Gastroesophageal sphincter (tissue), 4 donors: Measurements from ENCODE around the gene TTC33. TPM values are rescaled to one million over a fixed set of nuclear protein-coding genes. Genes with fewer than 3 reads are reported as not detected.
"Not testable (repeated sequence)": the region's sequence is repeated elsewhere in the genome, so short reads cannot be mapped to it uniquely, and the experiment has no call there.

Experiments
- ATAC-seq: fragments of 150-250 bp; one replicate; pipeline ENCODE4 v1.9.1; 2016; ENCODE audit warnings: mild to moderate bottlenecking, moderate library complexity
- H3K27ac ChIP-seq, 4 donors: fragments of 200-600 bp; sonication (generic) in 3 of 4; 1 replicate in 3 of 4; 2 replicates in 1 of 4; pipeline ENCODE4 v1.5.1; 2016 to 2019
- H3K27me3 ChIP-seq: fragments of 200-600 bp; sonication (generic); one replicate; pipeline ENCODE4 v1.5.1; 2019
- H3K36me3 ChIP-seq, 2 donors: fragments of 200-600 bp; sonication (generic); one replicate each; pipeline ENCODE4 v1.5.1; 2019; ENCODE audit warnings: control low read depth in 1 of 2
- H3K4me1 ChIP-seq, 3 donors: fragments of 200-600 bp; sonication (generic); 1 replicate in 2 of 3; 2 replicates in 1 of 3; pipeline ENCODE4 v1.5.1; 2016 to 2019; ENCODE audit warnings: control low read depth in 2 of 3
- H3K4me3 ChIP-seq, 2 donors: fragments of 200-600 bp; sonication (generic); one replicate each; pipeline ENCODE4 v1.5.1; 2019; ENCODE audit warnings: mild to moderate bottlenecking in 1 of 2, moderate library complexity in 1 of 2
- H3K9me3 ChIP-seq, 3 donors: fragments of 200-600 bp; sonication (generic); one replicate each; pipeline ENCODE4 v1.5.1; 2017 to 2019; ENCODE audit warnings: control low read depth in 2 of 3
- CTCF ChIP-seq, 4 experiments: fragments of 200-600 bp in 2 of 4; fragments of 450-650 bp in 2 of 4; sonication (generic) in 1 of 4; IDR thresholded peaks; one replicate each; pipeline ENCODE4 v1.5.1; 2017 to 2019; ENCODE audit warnings: antibody characterized with exemption in 4 of 4, mild to moderate bottlenecking in 2 of 4, moderate library complexity in 2 of 4
- EP300 ChIP-seq: sonication (generic); formaldehyde crosslinking; IDR thresholded peaks from one replicate; pipeline ENCODE4 v1.6.1; 2017; ENCODE audit warnings: antibody characterized with exemption, mild to moderate bottlenecking
- POLR2A ChIP-seq, 2 donors: fragments of 450-650 bp; IDR thresholded peaks; one replicate each; pipeline ENCODE4 v1.6.1; 2017; ENCODE audit warnings: antibody characterized with exemption in 2 of 2, mild to moderate bottlenecking in 2 of 2, moderate library complexity in 1 of 2
- POLR2AphosphoS5 ChIP-seq: sonication (generic); formaldehyde crosslinking; IDR thresholded peaks from one replicate; pipeline ENCODE4 v1.6.1; 2017; ENCODE audit warnings: antibody characterized with exemption
- WGBS, 2 donors: methylation state at CpG; one replicate each; pipeline ENCODE4 v1.1.5; 2018; ENCODE audit warnings: low coverage in 1 of 2; 5-methylcytosine and 5-hydroxymethylcytosine counted together
- total RNA-seq, 4 donors: library from RNA; depleted of rRNA; stranded (reverse); fragments of >200 nt; gene quantifications; one replicate each; pipeline ENCODE4 v1.1.0, GENCODE V29; 2016

TTC33 gene
- total RNA-seq, 4 donors from 2014 or later = 23.2 to 27.7 (median 25.8) TPM

DNA sequence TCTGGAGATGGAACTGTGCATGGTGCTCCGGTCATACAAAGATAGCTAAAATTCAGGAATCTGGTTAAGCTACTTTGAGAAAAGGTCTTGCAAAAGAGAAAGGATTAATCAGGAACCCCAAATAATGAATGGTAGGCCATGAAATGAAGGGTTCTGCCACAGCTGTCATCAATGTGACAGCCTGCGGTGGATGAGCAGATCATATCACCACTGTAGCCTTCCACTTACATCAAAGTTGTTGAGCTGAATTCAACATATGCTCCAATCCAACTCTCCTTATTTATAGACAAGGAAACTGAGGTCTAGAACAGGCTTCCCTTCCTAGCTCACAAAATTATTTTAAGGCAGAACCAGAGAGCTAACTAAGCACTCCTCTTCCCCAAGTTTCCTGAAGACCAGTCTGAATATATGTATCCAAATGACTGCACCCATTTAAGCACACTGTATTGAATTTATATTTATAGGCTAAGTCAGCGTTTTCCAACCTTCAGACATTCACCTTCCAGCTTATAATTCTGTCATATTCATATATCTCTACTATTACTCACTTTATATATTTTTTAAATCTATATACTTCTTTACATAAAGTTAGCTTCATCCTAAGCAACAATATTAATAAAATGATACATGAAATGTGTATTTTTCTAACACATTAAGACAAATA is 90.0 kb downstream of the TTC33 start:
- 71 to 81% methylated on average over 3 of the region's 3 CpGs for WGBS, 2 donors
- Histone ChIP-seq H3K4me1 (peaks cover 0 to 6% (median 0%) of the 10 kb centered on the region in 3 donors), H3K36me3 (no peaks in the 10 kb centered on the region), H3K4me3 (no peak overlapping the region), H3K9me3 (no peaks in the 10 kb centered on the region), H3K27ac (no peak overlapping the region), H3K27me3 (no peaks in the 10 kb centered on the region)
- TF ChIP-seq POLR2AphosphoS5 (no peak), EP300 (no peak), CTCF (IDR thresholded peaks at IDR 0.05) (no peak), POLR2A (IDR thresholded peaks at IDR 0.05) (no peak)
- no peak for ATAC-seq

DNA sequence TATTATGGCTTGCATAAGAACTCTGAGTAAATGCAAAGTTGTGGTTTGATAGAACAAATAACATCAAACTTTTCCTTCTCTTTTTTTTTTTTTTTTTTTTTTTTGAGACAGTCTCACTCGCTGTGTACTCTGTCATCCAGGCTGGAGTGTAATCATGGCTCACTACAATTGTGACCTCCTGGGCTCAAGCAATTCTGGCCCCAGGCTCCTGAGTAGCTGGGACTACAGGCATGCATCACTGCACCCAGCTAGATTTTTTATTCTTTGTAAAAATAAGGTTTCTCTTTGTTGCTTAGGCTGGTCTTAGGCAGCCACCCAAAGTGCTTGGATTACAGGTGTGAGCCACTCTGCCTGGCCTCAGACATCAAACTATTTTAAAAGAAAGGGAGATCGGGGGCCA is 95.0 kb downstream of the TTC33 start:
- Histone ChIP-seq H3K4me3 (no peak overlapping the region), H3K4me1 (no peaks in the 10 kb centered on the region), H3K9me3 (no peaks in the 10 kb centered on the region), H3K27ac (no peak overlapping the region), H3K36me3 (no peaks in the 10 kb centered on the region), H3K27me3 (no peaks in the 10 kb centered on the region)
- TF ChIP-seq POLR2A (IDR thresholded peaks at IDR 0.05) = no peak
- TF ChIP-seq POLR2AphosphoS5 = no peak
- TF ChIP-seq EP300 = no peak
- TF ChIP-seq CTCF (IDR thresholded peaks at IDR 0.05) = no peak
- 59 to 93% methylated on average over 2 of the region's 2 CpGs for WGBS, 2 donors
- no peak for ATAC-seq

GRCh38 chr5:40656766-40657165 is 99.0 kb downstream of the TTC33 start:
- Histone ChIP-seq H3K27me3 (no peaks in the 10 kb centered on the region), H3K9me3 (no peaks in the 10 kb centered on the region), H3K36me3 (no peaks in the 10 kb centered on the region), H3K4me1 (no peaks in the 10 kb centered on the region), H3K4me3 (no peak overlapping the region), H3K27ac (no peak overlapping the region)
- TF ChIP-seq POLR2AphosphoS5 (no peak), POLR2A (IDR thresholded peaks at IDR 0.05) (no peak), EP300 (no peak), CTCF (IDR thresholded peaks at IDR 0.05) (no peak)
- no peak for ATAC-seq

DNA sequence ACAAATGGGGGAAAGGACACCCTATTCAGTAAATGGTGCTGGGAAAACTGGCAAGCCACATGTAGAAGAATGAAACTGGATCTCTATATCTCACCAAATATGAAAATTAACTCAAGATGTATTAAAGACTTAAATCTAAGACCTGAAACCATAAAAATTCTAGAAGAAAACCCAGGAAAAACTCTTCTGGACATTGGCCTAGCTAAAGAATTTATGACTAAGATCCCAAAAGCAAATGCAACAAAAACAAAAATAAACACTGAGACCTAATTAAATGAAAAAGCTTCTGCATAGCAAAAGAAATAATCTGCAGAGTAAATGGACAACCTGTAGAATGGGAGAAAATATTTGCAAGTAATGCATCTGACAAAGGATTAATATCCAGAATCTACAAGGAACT is 99.7 kb downstream of the TTC33 start:
- H3K27me3 ChIP-seq, ATAC-seq, H3K4me3 ChIP-seq, H3K27ac ChIP-seq, H3K36me3 ChIP-seq, H3K9me3 ChIP-seq, H3K4me1 ChIP-seq: not testable (repeated sequence)

DNA sequence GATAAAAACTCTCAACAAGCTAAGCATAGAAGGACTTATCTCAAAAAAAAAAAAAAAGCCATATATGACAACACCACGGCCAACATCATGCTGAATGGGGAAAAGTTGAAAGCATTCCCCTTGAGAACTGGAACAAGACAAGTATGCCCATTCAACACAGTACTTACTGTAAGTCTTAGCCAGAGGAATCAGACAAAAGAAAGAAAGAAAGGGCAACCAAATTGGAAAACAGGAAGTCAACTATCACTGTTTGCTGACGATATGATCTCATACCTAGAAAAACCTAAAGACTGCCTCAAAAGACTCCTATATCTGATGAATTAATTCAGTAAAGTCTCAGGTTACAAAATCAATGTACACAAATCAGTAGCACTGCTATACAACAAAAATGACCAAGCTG is 100.6 kb downstream of the TTC33 start:
- no peak overlapping the region for H3K27ac ChIP-seq
- ATAC-seq = no peak
- no peak overlapping the region for H3K4me3 ChIP-seq
- 50 to 56% methylated on average over 2 of the region's 2 CpGs for WGBS, 2 donors
- H3K9me3 ChIP-seq = no peaks in the 10 kb centered on the region
- no peaks in the 10 kb centered on the region for H3K27me3 ChIP-seq
- TF ChIP-seq CTCF (IDR thresholded peaks at IDR 0.05) (no peak), POLR2A (IDR thresholded peaks at IDR 0.05) (no peak), EP300 (no peak), POLR2AphosphoS5 (no peak)
- H3K36me3 ChIP-seq = no peaks in the 10 kb centered on the region
- no peaks in the 10 kb centered on the region for H3K4me1 ChIP-seq
